Skin of body (tissue), 3 donors: ENCODE measurements around the gene RBBP9. TPM values are rescaled to one million over a fixed set of nuclear protein-coding genes. Genes with fewer than 3 reads are reported as not detected.
"Not testable (repeated sequence)": the region's sequence is repeated elsewhere in the genome, so short reads cannot be mapped to it uniquely, and the experiment has no call there.

Experiments
- DNase-seq: peaks from one replicate; lab custom pipeline; 2025; lab: John Stamatoyannopoulos, UW
- small RNA-seq: library from RNA; depleted of rRNA; stranded (forward); fragments of <200 nt; gene quantifications from one replicate; pipeline ENCODE3, GENCODE V24; 2014; ENCODE audit warnings: low replicate concordance
- total RNA-seq: library from RNA; depleted of rRNA; stranded (reverse); fragments of >200 nt; gene quantifications from one replicate; pipeline ENCODE4 v1.2.3, GENCODE V29; 2014

Gene RBBP9
- total RNA-seq, 1 donor from 2014 or later: 11.7 TPM

GRCh38 chr20:18504479-18505060 lies 7.5 kb upstream of the RBBP9 start:
- DNase-seq: no peak

GRCh38 chr20:18501672-18502071 lies 4.6 kb upstream of the RBBP9 start:
- DNase-seq: not testable (repeated sequence)

- no peak for DNase-seq
Observed at GRCh38 chr20:18497603-18498002, 578 bp upstream of the RBBP9 start.

- no peak for DNase-seq
Observed at GRCh38 chr20:18496042-18496441, 983 bp downstream of the RBBP9 start.

- DNase-seq: no peak
Observed at GRCh38 chr20:18488301-18488700, 8.7 kb downstream of the RBBP9 start.

- no peak for DNase-seq
Observed at GRCh38 chr20:18481596-18481995, 15.4 kb downstream of the RBBP9 start.

GRCh38 chr20:18477821-18478220 lies 19.2 kb downstream of the RBBP9 start:
- no peak for DNase-seq

GRCh38 chr20:18477218-18477617 lies 19.8 kb downstream of the RBBP9 start:
- DNase-seq: no peak

GRCh38 chr20:18466894-18467730 lies 29.9 kb downstream of the RBBP9 start, which contains the start of the genes DZANK1 and POLR3F:
DZANK1 (minus strand) TSS chr20:18467030; CDS start chr20:18465358, 1,672 bp downstream.
POLR3F (plus strand) TSS chr20:18467390; CDS start chr20:18467507, 117 bp downstream.
- peak; percentile 99 for DNase-seq

- DNase-seq: peak; percentile 85
Observed at GRCh38 chr20:18466574-18466893, 30.5 kb downstream of the RBBP9 start.

GRCh38 chr20:18465536-18466200 lies 31.4 kb downstream of the RBBP9 start:
- DNase-seq: no peak

GRCh38 chr20:18456600-18456999 lies 40.4 kb downstream of the RBBP9 start:
- DNase-seq: no peak

GRCh38 chr20:18443886-18444285 lies 53.1 kb downstream of the RBBP9 start:
- no peak for DNase-seq

- DNase-seq: no peak
Observed at GRCh38 chr20:18440403-18440802, 56.6 kb downstream of the RBBP9 start.

- DNase-seq: no peak
Observed at GRCh38 chr20:18436847-18437246, 60.2 kb downstream of the RBBP9 start.

Small RNAs within 50 kb of the gene (small RNA-seq; reads per million reads assigned to genes)
- not detected for gene MIR3192

Other genes starting within 250 kb of the RBBP9 start
- gene ZNF133, start 208.7 kb downstream of the RBBP9 start, total RNA-seq: 20.4 TPM
- gene DZANK1, start 30.2 kb downstream of the RBBP9 start, total RNA-seq: 1.7 TPM
- 11.8 TPM for gene POLR3F, start 29.8 kb downstream of the RBBP9 start, total RNA-seq
- gene SEC23B, start 10.7 kb upstream of the RBBP9 start, total RNA-seq: 35.6 TPM
- 79.3 TPM for gene SMIM26, start 70.2 kb upstream of the RBBP9 start, total RNA-seq
- gene DTD1, start 90.8 kb upstream of the RBBP9 start, total RNA-seq: 17.2 TPM